Peyer's patch (tissue), 4 donors: Measurements from ENCODE around the gene RTBDN. TPM values are rescaled to one million over a fixed set of nuclear protein-coding genes. Genes with fewer than 3 reads are reported as not detected.

Experiments
- DNase-seq, 3 donors: peaks; one replicate each; pipeline ENCODE4 v3.0.0-alpha.2; 2017 to 2019
- H3K27ac ChIP-seq, 4 donors: fragments of 200-600 bp; sonication (generic); one replicate each; pipeline ENCODE4 v1.5.1; 2016 to 2019
- H3K27me3 ChIP-seq, 2 donors: fragments of 200-600 bp; sonication (generic); one replicate each; pipeline ENCODE4 v1.5.1; 2019
- H3K36me3 ChIP-seq, 3 donors: fragments of 200-600 bp; sonication (generic); one replicate each; pipeline ENCODE4 v1.5.1; 2016 to 2019
- H3K4me1 ChIP-seq, 4 donors: fragments of 200-600 bp; sonication (generic); one replicate each; pipeline ENCODE4 v1.5.1; 2016 to 2019
- H3K4me3 ChIP-seq, 4 donors: fragments of 200-600 bp; sonication (generic); 1 replicate in 3 of 4; 2 replicates in 1 of 4; pipeline ENCODE4 v1.5.1; 2016 to 2019; ENCODE audit warnings: mild to moderate bottlenecking in 1 of 4
- H3K9me3 ChIP-seq, 4 donors: fragments of 200-600 bp; sonication (generic); one replicate each; pipeline ENCODE4 v1.5.1; 2016 to 2019; ENCODE audit warnings: mild to moderate bottlenecking in 1 of 4
- CTCF ChIP-seq, 6 experiments: fragments of 450-650 bp in 4 of 6; fragments of 200-600 bp in 2 of 6; sonication (generic) in 1 of 6; IDR thresholded peaks; one replicate each; pipeline ENCODE4 v1.5.1; 2017 to 2019; ENCODE audit warnings: antibody characterized with exemption in 6 of 6, mild to moderate bottlenecking in 3 of 6, moderate library complexity in 1 of 6
- POLR2A ChIP-seq, 2 donors: fragments of 450-650 bp; IDR thresholded peaks; one replicate each; pipeline ENCODE4 v1.5.1; 2017; ENCODE audit warnings: antibody characterized with exemption in 2 of 2, mild to moderate bottlenecking in 2 of 2, moderate library complexity in 2 of 2
- total RNA-seq, 4 donors: library from RNA; depleted of rRNA; stranded (reverse); fragments of >200 nt; gene quantifications; one replicate each; pipeline ENCODE4 v1.1.0, GENCODE V29; 2016

Gene RTBDN
- total RNA-seq, 4 donors from 2014 or later = not detected

GRCh38 chr19:12788682-12789097, 45.7 kb downstream of the RTBDN start:
- H3K27ac ChIP-seq = peak overlapping the region; percentile 97 to 100 (median 100)
- H3K4me1 ChIP-seq = peaks cover 16 to 51% (median 34%) of the 10 kb centered on the region in 4 donors
- no peaks in the 10 kb centered on the region for H3K9me3 ChIP-seq
- DNase-seq = peak; percentile 69 to 90 (median 90)
- H3K36me3 ChIP-seq = no peaks in the 10 kb centered on the region
- H3K27me3 ChIP-seq = no peaks in the 10 kb centered on the region
- peak overlapping the region; percentile 82 to 92 (median 84) for H3K4me3 ChIP-seq
- TF ChIP-seq POLR2A (IDR thresholded peaks at IDR 0.05) = peak; percentile 28 to 62
- peak in 1 of 6 experiments; percentile 14 for TF ChIP-seq CTCF (IDR thresholded peaks at IDR 0.05)

- Histone ChIP-seq H3K36me3 (no peaks in the 10 kb centered on the region), H3K27me3 (no peaks in the 10 kb centered on the region), H3K27ac (peak overlapping the region; percentile 97 to 100 (median 100)), H3K9me3 (no peaks in the 10 kb centered on the region), H3K4me3 (peak overlapping the region in 3 of 4 donors; percentile 82 to 86 (median 83)), H3K4me1 (peaks cover 21 to 56% (median 39%) of the 10 kb centered on the region in 4 donors)
- DNase-seq = no peak
- TF ChIP-seq POLR2A (IDR thresholded peaks at IDR 0.05) (no peak), CTCF (IDR thresholded peaks at IDR 0.05) (peak in 1 of 6 experiments; percentile 7)
Observed at GRCh38 chr19:12788042-12788681, 46.2 kb downstream of the RTBDN start.

- no peak for TF ChIP-seq POLR2A (IDR thresholded peaks at IDR 0.05)
- no peak for TF ChIP-seq CTCF (IDR thresholded peaks at IDR 0.05)
- H3K36me3 ChIP-seq = no peaks in the 10 kb centered on the region
- no peaks in the 10 kb centered on the region for H3K9me3 ChIP-seq
- H3K27me3 ChIP-seq = no peaks in the 10 kb centered on the region
- peaks cover 24 to 62% (median 45%) of the 10 kb centered on the region in 4 donors for H3K4me1 ChIP-seq
- no peak overlapping the region for H3K4me3 ChIP-seq
- peak overlapping the region; percentile 97 to 100 (median 100) for H3K27ac ChIP-seq
- DNase-seq = no peak
Observed at GRCh38 chr19:12787458-12787857, 46.9 kb downstream of the RTBDN start.

GRCh38 chr19:12786952-12787351, 47.4 kb downstream of the RTBDN start:
- no peak for DNase-seq
- no peak overlapping the region for H3K4me3 ChIP-seq

GRCh38 chr19:12786141-12786870, 48.1 kb downstream of the RTBDN start:
- peak; percentile 74 to 82 (median 81) for DNase-seq
- H3K4me1 ChIP-seq = peaks cover 24 to 72% (median 48%) of the 10 kb centered on the region in 4 donors
- H3K27ac ChIP-seq = peak overlapping the region; percentile 97 to 100 (median 100)

More at GRCh38 chr19:12786952-12787351, 47.4 kb downstream of the RTBDN start:
- TF ChIP-seq POLR2A (IDR thresholded peaks at IDR 0.05) = no peak
- TF ChIP-seq CTCF (IDR thresholded peaks at IDR 0.05) = no peak
- Histone ChIP-seq H3K9me3 (no peaks in the 10 kb centered on the region), H3K4me1 (peaks cover 24 to 66% (median 46%) of the 10 kb centered on the region in 4 donors), H3K27me3 (no peaks in the 10 kb centered on the region), H3K36me3 (no peaks in the 10 kb centered on the region), H3K27ac (peak overlapping the region; percentile 97 to 100 (median 100))

More at GRCh38 chr19:12786141-12786870, 48.1 kb downstream of the RTBDN start:
- TF ChIP-seq CTCF (IDR thresholded peaks at IDR 0.05) = no peak
- TF ChIP-seq POLR2A (IDR thresholded peaks at IDR 0.05) = peak in 1 of 2 donors; percentile 2
- no peaks in the 10 kb centered on the region for H3K9me3 ChIP-seq
- H3K36me3 ChIP-seq = no peaks in the 10 kb centered on the region
- no peak overlapping the region for H3K4me3 ChIP-seq
- H3K27me3 ChIP-seq = no peaks in the 10 kb centered on the region
